Measurements from ENCODE around the gene APOLD1. TPM values are rescaled to one million over a fixed set of nuclear protein-coding genes. Genes with fewer than 3 reads are reported as not detected.

The APOLD1 gene
- polyA plus RNA-seq, 1 donor (not counting 4 experiments of a cell fraction or from before 2014, with no cell fraction given) = 0.34 TPM

- dilution Hi-C loops (cut with MboI; ENCODE audit: extremely low pct_ligation_motif_present, low sequenced_read_pairs) = no loop called here
- H3K27ac ChIP-seq (ENCODE audit: control insufficient read depth, insufficient read depth, low read length) = no peak overlapping the region
- no peak overlapping the region for H3K4me3 ChIP-seq (ENCODE audit: control insufficient read depth in 2 of 3, extremely low read depth in 1 of 3, insufficient read depth in 2 of 3, low read depth in 1 of 3, low read length in 3 of 3)
- FAIRE-seq (no peak), DNase-seq (ENCODE audit: low read depth, low spot score) (no peak)
- no peak overlapping the region for H3K4me2 ChIP-seq (ENCODE audit: control insufficient read depth, extremely low read depth, insufficient read depth, low read depth, low read length)
- no peaks in the 10 kb centered on the region for H3K36me3 ChIP-seq (ENCODE audit: control insufficient read depth in 2 of 2, extremely low read depth in 1 of 2, insufficient read depth in 2 of 2, low read length in 2 of 2)
- no peaks in the 10 kb centered on the region for H3K9me1 ChIP-seq (ENCODE audit: control insufficient read depth, extremely low read depth, insufficient read depth, low read length)
- H3K9me3 ChIP-seq (ENCODE audit: control insufficient read depth, low read depth, low read length) = no peaks in the 10 kb centered on the region
- no peaks in the 10 kb centered on the region for H3K79me2 ChIP-seq (ENCODE audit: control insufficient read depth, insufficient read depth, low read length)
- TF ChIP-seq CTCF (optimal IDR thresholded peaks at IDR 0.05 in 1 of 3, IDR thresholded peaks at IDR 0.05 in 1 of 3, conservative IDR thresholded peaks at IDR 0.05 in 1 of 3; ENCODE audit: extremely low read depth in 1 of 3, insufficient read depth in 2 of 3, low read length in 3 of 3) = no peak
- TF ChIP-seq EZH2 (IDR thresholded peaks at IDR 0.05; ENCODE audit: low read length) = no peak
- H3K4me1 ChIP-seq (ENCODE audit: control insufficient read depth, extremely low read depth, insufficient read depth, low read length) = peaks cover 17% of the 10 kb centered on the region
- no peaks in the 10 kb centered on the region for H4K20me1 ChIP-seq (ENCODE audit: control insufficient read depth, extremely low read depth, insufficient read depth, low read length)
- H2AFZ ChIP-seq (ENCODE audit: control insufficient read depth, low read length) = no peak overlapping the region
- no peak overlapping the region for H3K9ac ChIP-seq (ENCODE audit: control insufficient read depth, extremely low read depth, insufficient read depth, low read length)
- H3K27me3 ChIP-seq (ENCODE audit: control insufficient read depth, extremely low read depth, insufficient read depth, low read length) = no peaks in the 10 kb centered on the region
Observed at GRCh38 chr12:12807970-12808702, 22.7 kb downstream of the APOLD1 start.

GRCh38 chr12:12810553-12811021, 25.1 kb downstream of the APOLD1 start:
- peaks cover under 1 to 3% of the 10 kb centered on the region in 2 experiments for H3K36me3 ChIP-seq (ENCODE audit: control insufficient read depth in 2 of 2, extremely low read depth in 1 of 2, insufficient read depth in 2 of 2, low read length in 2 of 2)
- TF ChIP-seq EZH2 (IDR thresholded peaks at IDR 0.05; ENCODE audit: low read length) = no peak
- no peak for TF ChIP-seq CTCF (optimal IDR thresholded peaks at IDR 0.05 in 1 of 3, IDR thresholded peaks at IDR 0.05 in 1 of 3, conservative IDR thresholded peaks at IDR 0.05 in 1 of 3; ENCODE audit: extremely low read depth in 1 of 3, insufficient read depth in 2 of 3, low read length in 3 of 3)
- no peak for FAIRE-seq
- H3K4me1 ChIP-seq (ENCODE audit: control insufficient read depth, extremely low read depth, insufficient read depth, low read length) = peaks cover 7% of the 10 kb centered on the region
- H2AFZ ChIP-seq (ENCODE audit: control insufficient read depth, low read length) = no peak overlapping the region
- H3K9me3 ChIP-seq (ENCODE audit: control insufficient read depth, low read depth, low read length) = no peaks in the 10 kb centered on the region
- DNase-seq (ENCODE audit: low read depth, low spot score) = no peak
- H3K4me2 ChIP-seq (ENCODE audit: control insufficient read depth, extremely low read depth, insufficient read depth, low read depth, low read length) = no peak overlapping the region
- H3K4me3 ChIP-seq (ENCODE audit: control insufficient read depth in 2 of 3, extremely low read depth in 1 of 3, insufficient read depth in 2 of 3, low read depth in 1 of 3, low read length in 3 of 3) = no peak overlapping the region
- dilution Hi-C loops (cut with MboI; ENCODE audit: extremely low pct_ligation_motif_present, low sequenced_read_pairs) = no loop called here
- no peaks in the 10 kb centered on the region for H3K9me1 ChIP-seq (ENCODE audit: control insufficient read depth, extremely low read depth, insufficient read depth, low read length)
- no peak overlapping the region for H3K27ac ChIP-seq (ENCODE audit: control insufficient read depth, insufficient read depth, low read length)
- H3K9ac ChIP-seq (ENCODE audit: control insufficient read depth, extremely low read depth, insufficient read depth, low read length) = no peak overlapping the region
- H3K79me2 ChIP-seq (ENCODE audit: control insufficient read depth, insufficient read depth, low read length) = peaks cover 24% of the 10 kb centered on the region
- H3K27me3 ChIP-seq (ENCODE audit: control insufficient read depth, extremely low read depth, insufficient read depth, low read length) = no peaks in the 10 kb centered on the region
- H4K20me1 ChIP-seq (ENCODE audit: control insufficient read depth, extremely low read depth, insufficient read depth, low read length) = no peaks in the 10 kb centered on the region
